ENCODE measurements around the gene FPGS. TPM values are rescaled to one million over a fixed set of nuclear protein-coding genes. Genes with fewer than 3 reads are reported as not detected.
A peak's percentile ranks its signal among the peaks of the same experiment; 100 is the strongest.

The FPGS gene
- total RNA-seq, 4 donors from 2014 or later = 36.1 to 56.3 (median 50.1) TPM

DNA sequence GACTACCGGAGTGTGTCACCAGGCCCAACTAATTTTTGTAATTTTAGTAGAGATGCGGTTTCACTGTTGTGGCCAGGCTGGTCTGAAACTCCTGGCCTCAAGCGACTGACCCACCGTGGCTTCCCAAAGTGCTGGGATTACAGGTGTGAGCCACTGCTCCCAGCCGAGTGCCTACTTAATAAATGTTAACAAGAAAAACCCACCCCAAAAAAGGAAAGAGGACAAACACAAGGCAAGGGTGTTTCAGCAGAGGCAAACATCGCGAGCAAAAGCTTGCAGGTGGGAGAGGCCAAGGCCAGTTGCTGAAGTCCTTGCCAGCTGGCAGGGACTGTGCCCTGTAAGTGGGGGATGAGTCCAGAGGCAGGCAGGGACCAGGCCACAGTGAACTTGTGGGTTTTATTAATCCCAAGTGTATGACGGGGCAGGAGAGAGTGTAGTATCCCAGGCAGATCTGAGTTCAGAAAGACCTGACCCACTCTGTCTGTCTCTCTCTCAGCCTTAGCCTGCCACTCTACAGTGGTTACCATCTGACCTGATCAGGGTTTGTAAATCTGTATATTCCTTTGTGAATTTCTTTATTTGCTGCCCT lies 6.4 kb upstream of the FPGS start:
- TF ChIP-seq POLR2AphosphoS5 (IDR thresholded peaks at IDR 0.05) (peak in 1 of 2 donors; percentile 41), EP300 (IDR thresholded peaks at IDR 0.05) (no peak)
- Histone ChIP-seq H3K27me3 (no peaks in the 10 kb centered on the region), H3K36me3 (peaks cover 13 to 25% (median 21%) of the 10 kb centered on the region in 4 donors), H3K4me1 (peaks cover 8 to 29% (median 23%) of the 10 kb centered on the region in 4 donors), H3K27ac (replicated peaks in 1 of 4) (peak overlapping the region in 2 of 4 donors; percentile 20 to 31), H3K9me3 (no peaks in the 10 kb centered on the region), H3K4me3 (no peak overlapping the region)
- DNase-seq (ENCODE audit: extremely low spot score) = no peak
- intact Hi-C loops (cut with DNase I) = no loop called here
- 76% methylated on average over 6 of the region's 8 CpGs for WGBS

DNA sequence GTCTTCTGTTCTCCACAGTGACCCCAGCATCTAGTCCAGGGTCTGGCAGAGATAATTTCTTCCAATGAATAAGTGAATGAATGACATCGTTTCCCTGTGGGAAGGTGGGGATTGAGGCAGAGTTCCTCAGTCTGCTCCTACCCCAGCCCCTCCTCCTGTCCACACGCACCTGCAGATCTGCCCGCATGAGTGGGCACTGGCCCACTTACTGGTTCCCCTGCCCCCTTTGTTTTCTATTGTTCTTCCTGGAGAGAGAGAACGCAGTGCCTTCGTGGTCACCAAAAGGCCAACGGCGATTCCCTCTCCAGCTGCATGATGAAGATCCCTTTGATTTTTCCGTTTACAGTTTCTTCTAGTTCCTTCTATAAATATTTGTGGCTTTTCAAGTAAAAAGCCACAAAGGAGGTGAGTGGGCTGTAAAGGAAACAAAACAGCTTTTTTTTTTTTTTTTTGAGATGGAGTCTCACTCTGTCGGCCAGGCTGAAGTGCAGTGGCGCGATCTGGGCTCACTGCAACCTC lies 5.8 kb upstream of the FPGS start:
- TF ChIP-seq CTCF (IDR thresholded peaks at IDR 0.05) (no peak), POLR2AphosphoS5 (IDR thresholded peaks at IDR 0.05) (no peak), EP300 (IDR thresholded peaks at IDR 0.05) (no peak), POLR2A (IDR thresholded peaks at IDR 0.05; ENCODE audit: low read depth) (no peak)
- intact Hi-C loops (cut with DNase I) = no loop called here
- Histone ChIP-seq H3K27me3 (no peaks in the 10 kb centered on the region), H3K4me1 (peaks cover 12 to 35% (median 27%) of the 10 kb centered on the region in 4 donors), H3K36me3 (peaks cover 7 to 19% (median 15%) of the 10 kb centered on the region in 4 donors), H3K27ac (replicated peaks in 1 of 4) (peak overlapping the region in 2 of 4 donors; percentile 20 to 31), H3K9me3 (no peaks in the 10 kb centered on the region), H3K4me3 (no peak overlapping the region)
- WGBS = 46% methylated on average over 11 of the region's 11 CpGs
- no peak for DNase-seq (ENCODE audit: extremely low spot score)

DNA sequence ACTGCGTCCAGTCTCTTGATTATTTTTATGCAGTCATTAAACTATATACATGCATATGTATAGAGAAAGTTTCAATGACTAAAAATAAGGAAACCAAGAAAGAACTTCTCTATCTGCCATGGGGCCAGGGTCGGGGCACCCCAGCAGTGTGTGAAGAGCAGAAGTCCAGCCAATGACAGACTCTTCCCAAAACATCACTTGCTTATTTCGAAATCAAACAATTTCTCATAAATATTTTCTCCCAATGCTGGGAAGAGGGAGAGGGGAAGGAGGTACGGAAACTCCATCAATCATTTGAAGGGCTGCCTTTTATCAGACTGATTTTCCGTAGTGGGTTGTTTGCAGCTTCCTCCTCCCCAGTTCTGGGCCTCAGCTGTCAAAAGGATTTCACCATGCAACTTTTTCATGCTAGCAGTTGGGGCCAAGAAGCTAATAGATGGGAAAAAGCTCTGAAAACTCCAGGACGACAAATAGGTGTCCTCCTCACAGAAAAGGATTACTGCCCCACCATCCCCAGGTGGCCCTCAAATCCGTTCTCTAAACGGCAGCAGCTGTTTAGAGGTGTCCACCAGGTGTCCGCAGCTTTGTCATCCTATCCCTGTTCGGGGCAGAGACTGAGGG lies 617 bp upstream of the FPGS start:
- Histone ChIP-seq H3K27me3 (no peaks in the 10 kb centered on the region), H3K9me3 (no peaks in the 10 kb centered on the region), H3K4me1 (peaks cover 20 to 44% (median 38%) of the 10 kb centered on the region in 4 donors), H3K27ac (replicated peaks in 1 of 4) (peak overlapping the region; percentile 82 to 98 (median 94)), H3K36me3 (peaks cover 0 to 27% (median 15%) of the 10 kb centered on the region in 4 donors), H3K4me3 (peak overlapping the region; percentile 64 to 85 (median 80))
- 22% methylated on average over 8 of the region's 10 CpGs for WGBS
- no peak for DNase-seq (ENCODE audit: extremely low spot score)
- intact Hi-C loops (cut with DNase I) = loop anchor here (5.0 kb wide), 1 partner anchor 120 kb away; no protein-coding TSS in a partner anchor
- TF ChIP-seq POLR2AphosphoS5 (IDR thresholded peaks at IDR 0.05) (peak in 1 of 2 donors; percentile 44), POLR2A (IDR thresholded peaks at IDR 0.05; ENCODE audit: low read depth) (no peak), CTCF (IDR thresholded peaks at IDR 0.05) (peak in 2 of 3 experiments; percentile 8 to 27), EP300 (IDR thresholded peaks at IDR 0.05) (no peak)

DNA sequence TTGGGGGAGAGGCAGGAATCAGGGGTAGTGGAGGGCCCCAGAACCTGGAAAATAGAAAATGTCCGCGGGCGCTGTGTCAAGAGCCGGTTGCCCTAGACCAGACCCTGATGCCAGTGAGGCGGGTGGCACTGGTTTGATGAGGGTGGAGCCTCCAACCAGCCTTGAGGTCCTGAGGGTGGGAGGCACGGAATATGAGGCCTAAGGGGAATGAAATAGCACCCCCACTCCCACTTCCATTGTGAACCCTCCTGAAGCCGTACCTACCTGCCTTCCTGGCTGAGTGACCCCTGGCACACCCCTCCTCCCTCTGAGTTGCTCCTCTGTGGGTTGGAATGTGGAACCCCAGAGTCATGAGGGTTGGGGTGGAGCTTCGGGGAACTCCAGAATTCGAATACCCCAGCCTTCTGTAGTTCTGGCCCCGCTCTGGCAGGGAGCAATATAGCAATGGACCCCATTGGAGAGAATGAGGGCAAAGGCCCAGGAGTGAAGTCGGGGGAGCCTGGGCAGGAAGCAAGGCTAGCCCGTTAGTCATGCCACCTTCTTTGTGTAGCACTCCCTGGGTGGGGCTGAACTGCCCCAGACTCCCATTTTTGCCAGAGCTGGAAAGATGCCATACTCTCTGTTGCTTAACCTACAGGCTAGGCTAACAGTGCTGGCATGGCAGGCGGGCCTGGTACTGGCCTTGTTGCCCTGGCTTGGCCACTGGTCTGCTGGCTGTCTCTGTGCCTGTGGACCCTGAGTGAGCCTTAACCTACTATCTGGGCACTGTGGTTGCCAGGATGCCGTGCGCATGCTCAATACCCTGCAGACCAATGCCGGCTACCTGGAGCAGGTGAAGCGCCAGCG lies 1.0 kb downstream of the FPGS start:
- TF ChIP-seq POLR2AphosphoS5 (IDR thresholded peaks at IDR 0.05) = no peak
- DNase-seq (ENCODE audit: extremely low spot score) = no peak
- intact Hi-C loops (cut with DNase I) = loop anchor here (5.0 kb wide), 1 partner anchor 119 kb away; no protein-coding TSS in a partner anchor
- Histone ChIP-seq H3K27ac (replicated peaks in 1 of 4) (peak overlapping the region; percentile 82 to 98 (median 94)), H3K4me1 (peaks cover 20 to 41% (median 36%) of the 10 kb centered on the region in 4 donors), H3K9me3 (no peaks in the 10 kb centered on the region), H3K36me3 (peaks cover 4 to 44% (median 32%) of the 10 kb centered on the region in 4 donors), H3K27me3 (no peaks in the 10 kb centered on the region), H3K4me3 (peak overlapping the region; percentile 64 to 85 (median 80))
- 43% methylated on average over 17 of the region's 18 CpGs for WGBS

DNA sequence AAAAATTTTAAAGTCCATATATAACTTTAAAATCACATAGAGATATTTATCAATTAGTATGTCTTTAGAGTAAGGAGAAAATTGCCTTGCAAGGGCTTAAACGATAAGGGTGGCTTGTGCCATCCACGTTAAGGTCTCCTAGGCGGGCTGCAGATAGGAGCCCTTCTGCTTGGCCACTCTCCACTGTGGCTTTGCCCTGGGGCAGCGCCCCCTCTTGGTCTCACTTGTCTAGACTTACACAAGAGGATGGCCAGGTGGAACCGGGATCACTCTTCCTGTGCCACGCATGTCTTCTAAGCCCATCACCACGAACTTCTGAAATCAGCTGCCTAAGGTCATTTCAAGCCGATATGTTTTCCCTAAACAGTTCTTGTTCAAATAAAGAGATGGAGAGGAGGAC lies 2.9 kb downstream of the FPGS start:
- Histone ChIP-seq H3K36me3 (peaks cover 8 to 63% (median 48%) of the 10 kb centered on the region in 4 donors), H3K4me1 (peaks cover 25 to 54% (median 44%) of the 10 kb centered on the region in 4 donors), H3K4me3 (no peak overlapping the region), H3K9me3 (no peaks in the 10 kb centered on the region), H3K27ac (replicated peaks in 1 of 4) (no peak overlapping the region), H3K27me3 (no peaks in the 10 kb centered on the region)
- TF ChIP-seq CTCF (IDR thresholded peaks at IDR 0.05) (no peak), EP300 (IDR thresholded peaks at IDR 0.05) (no peak), POLR2A (IDR thresholded peaks at IDR 0.05; ENCODE audit: low read depth) (no peak), POLR2AphosphoS5 (IDR thresholded peaks at IDR 0.05) (no peak)
- WGBS = 80% methylated on average over 8 of the region's 8 CpGs
- intact Hi-C loops (cut with DNase I) = no loop called here
- DNase-seq (ENCODE audit: extremely low spot score) = no peak
